NCI-H128 (cell line): ENCODE measurements around the gene ZBTB20.
"Not testable (repeated sequence)": the region's sequence is repeated elsewhere in the genome, so short reads cannot be mapped to it uniquely, and the experiment has no call there.

Experiments used
- DNase-seq: peaks from one replicate; lab custom pipeline; 2025; ENCODE audit not compliant: unreplicated experiment; lab: John Stamatoyannopoulos, UW

Gene ZBTB20

DNA sequence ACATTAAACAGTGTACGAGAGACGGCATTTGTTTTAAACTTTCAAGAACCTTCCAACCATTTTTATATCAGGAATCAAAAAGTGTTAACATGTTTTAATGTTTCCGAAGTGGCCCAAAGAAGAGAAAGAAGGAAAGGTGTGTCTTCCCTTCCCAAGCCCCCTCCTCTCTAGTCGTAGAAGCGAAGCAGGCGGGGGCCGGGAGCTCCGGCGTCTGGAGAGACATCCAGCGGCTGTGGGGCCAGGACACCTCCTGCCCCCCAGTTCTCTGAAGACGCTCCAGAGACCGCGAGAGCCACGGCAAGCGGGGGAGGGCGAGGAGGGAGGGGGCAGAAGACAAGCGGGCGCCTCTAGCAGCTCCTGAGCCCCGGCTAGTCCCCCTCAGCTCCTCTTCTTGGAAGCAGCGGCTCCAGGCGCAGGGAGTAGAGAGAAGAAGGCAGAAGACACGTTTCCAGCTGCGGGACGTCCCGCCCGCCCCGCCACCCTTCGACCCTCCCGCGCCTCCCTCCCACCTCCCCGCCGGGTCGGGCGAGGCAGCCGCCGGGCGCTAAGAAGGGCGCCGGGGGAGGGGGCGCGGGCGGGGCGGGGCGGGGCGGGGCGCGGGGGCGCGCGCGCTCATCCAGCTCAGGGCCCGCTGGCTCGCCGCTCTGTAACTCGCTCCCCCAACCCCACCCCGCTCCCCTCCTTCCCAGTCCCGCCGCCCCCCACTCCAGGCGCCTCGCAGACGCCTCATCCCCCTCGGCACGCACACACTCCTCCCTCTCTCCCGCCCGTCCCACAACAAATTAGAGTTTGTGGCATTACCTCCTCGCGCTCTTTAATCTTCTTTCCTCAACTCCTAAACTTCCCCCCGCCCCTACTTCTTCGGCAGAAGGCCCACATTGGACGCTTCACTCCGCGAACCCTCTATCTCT is at the start of gene ZBTB20:
Gene ZBTB20 (minus strand): TSS at position 871 of the 911 bp plus-strand sequence.
- no peak for DNase-seq

DNA sequence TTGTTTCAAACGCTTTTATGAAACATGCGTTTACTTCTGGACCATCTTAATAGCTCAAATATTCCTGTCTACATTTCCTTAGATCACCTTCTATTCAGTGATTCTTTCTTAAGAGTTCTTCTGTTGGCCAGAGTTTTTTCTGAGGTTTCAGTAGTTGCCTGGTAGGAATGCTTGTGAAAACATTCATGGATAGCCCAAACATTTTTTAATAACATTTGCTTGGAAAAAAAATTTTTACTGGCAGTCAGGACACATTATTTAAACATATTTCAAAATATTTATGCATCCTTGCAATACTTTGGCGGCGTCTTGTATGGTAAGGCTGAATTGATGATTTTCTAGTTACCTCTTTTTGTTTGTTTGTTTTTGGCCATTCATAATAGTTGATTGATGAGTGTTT is 47.4 kb upstream of the ZBTB20 start:
- DNase-seq = no peak

- no peak for DNase-seq
Measured at GRCh38 chr3:115190747-115191146, 43.7 kb upstream of the ZBTB20 start.

GRCh38 chr3:115187149-115187757 is 40.2 kb upstream of the ZBTB20 start:
- DNase-seq = no peak

GRCh38 chr3:115186351-115187148 is 39.5 kb upstream of the ZBTB20 start:
- no peak for DNase-seq

DNA sequence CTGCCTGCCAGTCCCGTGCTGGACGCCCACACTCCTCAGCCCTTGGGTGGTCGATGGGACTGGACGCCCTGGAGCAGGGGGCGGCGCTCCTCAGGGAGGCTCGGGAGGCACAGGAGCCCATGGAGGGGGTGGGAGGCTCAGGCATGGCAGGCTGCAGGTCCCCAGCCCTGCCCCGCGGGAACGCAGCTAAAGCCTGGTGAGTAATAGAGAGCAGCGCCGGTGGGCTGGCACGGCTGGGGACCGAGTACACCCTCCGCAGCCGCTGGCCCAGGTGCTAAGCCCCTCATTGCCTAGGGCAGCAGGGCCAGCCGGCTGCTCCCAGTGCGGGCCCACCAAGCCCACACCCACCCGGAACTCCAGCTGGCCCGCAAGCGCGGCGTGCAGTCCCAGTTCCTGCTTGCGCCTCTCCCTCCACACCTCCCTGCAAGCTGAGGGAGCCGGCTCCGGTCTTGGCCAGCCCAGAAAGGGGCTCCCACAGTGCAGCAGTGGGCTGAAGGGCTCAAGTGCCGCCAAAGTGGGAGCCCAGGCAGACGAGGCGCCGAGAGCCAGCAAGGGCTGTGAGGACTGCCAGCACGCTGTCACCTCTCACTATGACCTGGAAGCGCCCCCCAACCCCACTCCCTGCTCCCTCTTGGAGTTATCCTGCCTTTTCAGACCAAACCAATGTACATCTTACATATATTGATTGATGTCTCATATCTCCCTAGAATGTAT is 37.9 kb upstream of the ZBTB20 start:
- not testable (repeated sequence) for DNase-seq

DNA sequence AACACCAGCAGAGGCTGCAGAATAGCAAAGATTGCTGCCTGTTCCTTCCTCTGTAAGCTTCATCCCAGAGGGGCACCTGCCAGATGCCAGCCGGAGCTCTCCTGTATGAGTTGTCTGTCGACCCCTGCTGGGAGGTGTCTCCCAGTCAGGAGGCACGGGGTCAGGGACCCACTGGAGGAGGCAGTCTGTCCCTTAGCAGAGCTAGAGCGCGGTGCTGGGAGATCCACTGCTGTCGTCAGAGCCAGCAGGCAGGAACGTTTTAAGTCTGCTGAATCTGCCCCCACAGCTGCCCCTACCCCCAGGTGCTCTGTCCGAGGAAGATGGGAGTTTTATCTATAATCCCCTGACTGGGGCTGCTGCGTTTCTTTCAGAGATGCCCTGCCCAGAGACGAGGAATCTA is 31.8 kb upstream of the ZBTB20 start:
- not testable (repeated sequence) for DNase-seq

DNA sequence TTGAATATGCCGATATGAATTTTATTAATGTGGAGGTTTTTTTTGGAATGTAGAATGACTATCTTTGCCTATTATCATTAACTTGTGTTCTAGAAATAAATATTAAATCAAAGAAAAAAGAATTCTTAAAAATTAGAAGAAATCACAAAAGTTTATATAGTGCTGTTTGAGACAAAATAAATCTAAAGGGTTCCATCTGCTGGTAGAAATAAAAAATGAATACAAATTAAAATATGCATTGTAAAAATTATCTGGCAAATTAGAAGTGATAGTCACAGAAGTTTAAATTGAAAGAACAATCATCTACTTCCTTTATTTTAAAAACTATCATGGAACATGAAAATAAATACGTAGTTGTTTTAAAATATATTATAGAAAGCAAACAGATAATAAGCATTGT is 22.7 kb upstream of the ZBTB20 start:
- DNase-seq = no peak

DNA sequence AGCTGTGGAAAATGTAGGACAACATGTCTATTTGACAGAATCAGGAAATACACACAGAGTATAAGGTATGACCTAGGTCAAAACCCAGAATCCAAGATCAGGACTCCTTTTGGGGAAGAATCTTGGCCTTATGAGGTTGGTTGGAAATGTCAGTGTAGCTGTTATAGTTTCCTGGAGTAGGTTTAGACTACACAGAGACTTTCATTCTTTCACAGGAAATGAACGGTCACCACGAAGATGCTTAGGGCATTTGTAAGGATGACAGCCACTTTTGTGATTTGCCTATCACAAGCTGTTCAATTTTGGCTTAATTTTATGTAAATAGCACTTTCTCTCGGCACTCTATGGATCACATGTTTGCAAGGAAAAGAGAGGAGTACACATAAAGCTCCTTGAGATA is 18.6 kb upstream of the ZBTB20 start:
- no peak for DNase-seq

DNA sequence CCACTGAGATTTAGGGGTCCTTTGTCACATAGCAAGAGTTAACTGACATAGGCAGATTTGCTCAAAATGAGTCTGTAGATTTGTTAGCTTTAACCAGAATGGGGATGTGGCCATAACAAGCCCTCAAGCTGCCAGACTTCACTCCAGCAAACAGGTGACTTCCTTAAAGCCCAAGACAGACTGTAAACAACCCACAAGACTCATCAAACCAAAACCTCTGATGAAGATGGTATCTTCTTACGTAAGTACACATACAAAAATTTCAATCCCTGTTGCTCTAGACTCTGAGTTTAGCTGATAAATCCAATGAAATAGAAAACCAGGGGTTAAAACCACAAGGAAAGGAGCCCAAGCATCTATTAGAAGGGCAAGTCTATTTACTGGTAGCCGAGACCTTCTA is 18.2 kb upstream of the ZBTB20 start:
- no peak for DNase-seq

DNA sequence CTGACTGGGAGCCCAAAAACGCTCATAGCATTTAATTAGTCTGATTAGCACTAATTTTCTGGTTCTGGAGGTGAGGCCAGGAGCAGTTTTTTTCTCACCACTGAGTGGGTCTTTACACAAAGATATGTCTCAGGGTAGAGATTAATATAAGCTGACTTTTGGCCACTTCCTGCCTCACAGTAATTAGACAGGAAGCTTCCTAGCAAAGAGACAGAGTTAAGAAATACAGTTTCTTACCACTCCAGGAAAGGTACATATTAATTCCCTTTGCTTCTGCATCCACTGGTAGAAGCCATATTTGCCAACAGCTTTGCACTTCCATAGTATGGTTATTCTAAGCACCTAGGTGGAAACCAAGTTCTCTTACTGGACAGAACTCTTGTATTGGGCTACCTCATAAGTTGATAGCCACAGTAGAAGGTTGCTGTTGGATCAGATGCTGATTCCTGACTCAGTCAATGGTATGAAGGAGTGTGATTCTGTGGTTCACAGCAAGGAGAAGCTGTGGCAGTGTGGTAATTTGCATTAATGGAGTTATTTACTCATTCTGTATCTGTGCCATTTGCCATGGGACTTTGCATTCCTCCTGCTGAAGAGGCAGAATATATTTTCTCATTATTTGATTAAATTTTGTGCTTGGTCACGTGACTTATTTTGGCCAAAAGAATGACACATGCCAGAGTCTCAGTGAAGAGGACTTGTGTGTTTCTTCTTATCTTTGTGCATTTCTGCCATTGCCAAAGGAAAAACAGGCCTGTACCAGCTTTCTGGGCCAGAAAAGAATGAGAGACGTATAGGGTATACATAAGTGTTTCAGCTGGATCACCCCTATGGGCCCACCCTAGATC is 17.5 kb upstream of the ZBTB20 start:
- no peak for DNase-seq

DNA sequence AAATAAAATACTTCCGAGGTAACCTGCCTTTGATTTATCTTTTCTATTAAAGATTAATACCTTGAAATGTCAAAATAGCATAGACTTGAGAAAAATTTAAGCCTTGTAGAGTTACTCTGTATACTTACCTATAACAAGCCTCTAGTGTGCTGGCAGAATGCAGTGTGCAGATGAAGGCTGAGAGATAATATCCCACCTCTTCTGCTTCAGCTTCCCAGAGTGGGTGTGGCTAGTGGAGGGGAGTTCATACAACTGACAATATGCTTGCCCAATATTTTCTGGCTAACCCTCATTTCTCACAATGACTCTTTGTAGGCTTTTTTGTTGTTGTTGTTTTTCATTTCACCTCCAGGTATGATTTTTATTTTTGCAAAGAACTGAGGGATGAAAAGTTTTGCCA is 15.7 kb upstream of the ZBTB20 start:
- no peak for DNase-seq

DNA sequence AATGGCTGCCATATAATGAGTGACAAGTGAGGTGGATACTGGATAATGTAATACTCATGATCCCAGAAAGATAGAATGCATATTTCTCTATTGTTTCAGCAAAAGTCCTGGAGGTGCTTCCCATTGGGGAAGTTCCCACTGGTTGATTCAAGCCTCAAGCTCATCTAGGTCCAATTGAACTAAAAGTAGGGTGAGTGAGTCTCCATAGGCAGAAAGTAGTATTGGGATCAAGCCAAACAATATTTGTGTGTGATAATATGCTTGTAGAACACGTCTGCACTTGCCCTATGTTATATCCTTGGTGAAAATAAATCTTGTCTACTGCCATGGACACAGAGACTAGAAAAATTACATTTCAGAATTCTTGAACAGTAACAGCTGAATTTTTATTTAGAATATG is 14.8 kb upstream of the ZBTB20 start:
- no peak for DNase-seq

DNA sequence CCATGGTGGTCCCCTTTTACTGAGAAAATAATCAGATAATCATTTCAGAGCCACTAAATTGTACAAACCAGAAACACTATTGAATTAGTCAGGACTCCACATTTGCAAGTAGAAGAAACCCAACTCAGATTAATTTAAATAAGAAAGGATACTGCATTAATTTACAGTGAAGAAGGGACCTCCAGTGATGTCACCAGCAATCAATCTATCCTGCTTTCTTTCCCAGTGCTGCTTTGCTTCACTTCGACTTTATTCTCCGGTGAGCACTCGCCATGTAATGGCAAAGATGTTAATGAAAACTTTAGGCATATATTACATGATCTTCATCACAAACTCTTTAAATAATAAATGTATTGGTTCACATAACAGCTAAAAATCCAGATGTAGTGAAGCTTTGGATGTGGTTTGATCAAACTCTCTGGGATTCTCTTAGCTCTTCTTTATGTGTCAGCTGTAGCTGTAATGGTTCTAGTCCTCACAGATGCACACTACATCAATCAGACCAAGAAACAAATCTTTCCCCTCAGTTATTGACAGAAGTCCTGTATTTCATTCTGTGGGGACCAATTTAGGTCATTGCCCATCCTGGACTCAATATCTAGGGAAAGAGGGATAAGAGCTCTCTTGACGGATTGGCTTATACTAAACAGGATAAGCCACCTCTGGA is 14.2 kb upstream of the ZBTB20 start:
- DNase-seq = no peak

DNA sequence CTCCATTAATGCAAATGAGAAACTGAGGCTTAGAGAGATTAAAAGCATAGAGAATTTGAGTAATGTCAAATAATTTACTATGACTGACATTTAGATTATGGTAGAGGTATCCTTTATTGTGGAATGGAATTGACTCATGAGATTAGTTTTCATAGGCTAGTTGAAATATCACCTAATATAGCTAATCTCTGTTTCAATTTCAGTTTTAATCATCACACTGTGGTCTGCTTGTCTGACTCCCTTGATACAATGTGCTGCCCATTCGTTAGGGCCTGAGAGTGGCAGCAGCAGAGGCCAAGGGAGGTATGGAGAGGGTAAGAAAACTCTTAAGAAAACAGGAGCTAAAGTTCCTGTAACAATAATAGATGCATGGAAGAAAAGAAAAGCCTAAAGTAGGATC is 13.2 kb upstream of the ZBTB20 start:
- no peak for DNase-seq

- no peak for DNase-seq
Measured at GRCh38 chr3:115156046-115156654, 9.1 kb upstream of the ZBTB20 start.

DNA sequence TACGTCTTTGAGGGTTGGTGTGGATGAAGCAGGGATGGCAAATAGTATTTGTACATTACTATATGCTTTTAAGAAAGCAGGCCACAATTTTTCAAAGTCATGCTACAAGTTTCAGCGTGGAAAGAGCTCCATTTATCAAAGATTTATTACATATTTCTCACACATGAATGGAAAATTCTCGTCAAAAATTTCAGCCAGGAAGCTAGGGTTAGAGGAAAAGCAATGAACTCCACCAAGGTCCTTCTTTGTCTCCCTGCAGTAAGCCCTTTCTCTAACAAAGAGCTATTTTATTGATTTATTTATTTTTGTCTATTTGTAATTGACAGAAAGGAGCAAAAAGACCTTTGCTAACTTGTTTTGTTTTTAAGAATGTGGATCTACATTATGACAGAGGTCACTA is 7.5 kb upstream of the ZBTB20 start:
- DNase-seq = no peak

DNA sequence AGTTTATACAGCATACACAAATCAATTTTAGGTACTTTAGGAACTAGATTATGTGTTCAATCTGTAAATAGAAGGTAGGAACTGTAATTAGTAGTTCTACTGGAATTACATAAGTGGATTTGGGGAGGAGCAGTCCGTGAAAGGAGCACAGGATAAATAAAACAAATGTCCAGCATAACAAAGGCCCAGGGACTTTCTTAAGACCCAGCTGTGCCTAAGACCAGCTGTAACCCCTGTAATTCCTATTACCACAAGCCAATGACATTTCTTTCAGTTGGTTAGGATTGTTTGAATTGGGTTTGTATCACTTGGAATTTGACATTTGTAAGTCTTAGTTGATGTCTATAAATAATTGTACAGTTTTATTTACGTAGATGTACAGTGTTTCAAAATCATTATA is 4.8 kb upstream of the ZBTB20 start:
- no peak for DNase-seq

- DNase-seq = no peak
Measured at GRCh38 chr3:115148142-115148790, 1.2 kb upstream of the ZBTB20 start.
